ENCODE results near the gene C1orf146.

- no peak for TF ChIP-seq SNAI2 (CRISPR knock-in tag; IDR thresholded peaks at IDR 0.05)
- TF ChIP-seq ARNTL (CRISPR knock-in tag; IDR thresholded peaks at IDR 0.05; ENCODE audit: borderline replicate concordance, low read depth): no peak
- no peak for TF ChIP-seq CREB5 (CRISPR knock-in tag; IDR thresholded peaks at IDR 0.05; ENCODE audit: low read depth)
- no peak for TF ChIP-seq ZFP30 (CRISPR knock-in tag; IDR thresholded peaks at IDR 0.05)
- no peak for TF ChIP-seq TSHZ2 (CRISPR knock-in tag; IDR thresholded peaks at IDR 0.05)
- TF ChIP-seq ESRRG (CRISPR knock-in tag; IDR thresholded peaks at IDR 0.05): no peak
- no peak for TF ChIP-seq TCF4 (CRISPR knock-in tag; IDR thresholded peaks at IDR 0.05; ENCODE audit: borderline replicate concordance)
- TF ChIP-seq PATZ1 (CRISPR knock-in tag; IDR thresholded peaks at IDR 0.05; ENCODE audit: borderline replicate concordance): no peak
- no peak for TF ChIP-seq CSDC2 (CRISPR knock-in tag; IDR thresholded peaks at IDR 0.05)
- no peak for TF ChIP-seq OSR1 (CRISPR knock-in tag; IDR thresholded peaks at IDR 0.05)
- TF ChIP-seq GLIS3 (CRISPR knock-in tag; IDR thresholded peaks at IDR 0.05): no peak
- no peak for TF ChIP-seq ZNF70 (CRISPR knock-in tag; IDR thresholded peaks at IDR 0.05)
- no peak for TF ChIP-seq RARB (CRISPR knock-in tag; IDR thresholded peaks at IDR 0.05)
These were observed 44.8 kb downstream of the C1orf146 start for GRCh38 chr1:92262516-92262915.

Measured in SK-N-SH treated with all-trans-retinoic acid at 6 μM for 48 hours (cell line).